CD4-positive, alpha-beta T cell treated with Interleukin-4 for 1 hour (primary cell): Measurements from ENCODE around the gene NPR2.

Experiments
- DNase-seq, 2 donors: peaks; one replicate each; pipeline ENCODE4 v3.0.0-alpha.2; 2020 to 2022

NPR2 gene

DNA sequence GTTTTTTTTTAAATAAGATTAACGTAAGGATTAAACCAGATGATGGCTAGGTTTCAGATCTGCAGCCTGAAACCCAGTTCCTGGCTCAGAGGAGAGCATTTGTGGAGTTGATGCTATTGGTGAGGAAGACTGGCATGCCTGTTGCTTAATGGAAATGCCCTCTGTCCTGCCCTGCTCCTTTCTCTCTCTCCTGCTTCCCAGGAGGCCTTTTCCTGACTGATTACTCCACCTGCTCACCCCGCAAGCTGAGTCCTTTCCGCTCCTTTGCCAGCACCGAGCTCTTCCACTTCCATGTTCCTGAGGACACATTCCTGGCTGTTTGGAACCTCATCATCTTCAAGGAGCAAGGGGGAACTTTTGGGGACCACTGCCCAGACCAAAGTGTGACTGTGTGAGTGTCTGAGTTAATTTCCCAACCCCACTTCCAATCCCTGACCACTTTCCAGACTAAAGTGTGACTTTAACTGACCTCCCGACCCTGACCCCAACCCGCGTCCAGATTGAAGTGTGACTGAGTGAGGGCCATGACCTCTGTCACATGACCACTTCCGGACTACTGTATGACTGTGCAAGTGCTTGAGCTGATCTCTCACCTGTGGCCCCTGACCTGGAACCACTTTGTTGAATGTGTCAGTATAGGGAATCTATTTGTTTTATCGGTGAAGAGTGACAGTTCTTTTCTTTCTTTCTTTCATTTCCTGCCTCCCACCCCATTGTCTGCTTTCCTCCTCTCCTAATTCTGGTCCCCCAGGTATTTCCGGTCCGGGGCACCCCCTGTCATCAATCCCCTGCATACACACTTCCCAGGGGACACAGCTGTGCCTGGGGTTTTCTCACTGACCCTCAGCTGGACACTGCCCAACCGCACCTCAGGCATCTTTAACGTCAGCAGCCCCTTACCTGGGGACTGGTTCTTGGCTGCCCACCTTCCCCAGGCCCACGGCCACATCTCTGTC, 43.1 kb downstream of the NPR2 start:
- no peak for DNase-seq

DNA sequence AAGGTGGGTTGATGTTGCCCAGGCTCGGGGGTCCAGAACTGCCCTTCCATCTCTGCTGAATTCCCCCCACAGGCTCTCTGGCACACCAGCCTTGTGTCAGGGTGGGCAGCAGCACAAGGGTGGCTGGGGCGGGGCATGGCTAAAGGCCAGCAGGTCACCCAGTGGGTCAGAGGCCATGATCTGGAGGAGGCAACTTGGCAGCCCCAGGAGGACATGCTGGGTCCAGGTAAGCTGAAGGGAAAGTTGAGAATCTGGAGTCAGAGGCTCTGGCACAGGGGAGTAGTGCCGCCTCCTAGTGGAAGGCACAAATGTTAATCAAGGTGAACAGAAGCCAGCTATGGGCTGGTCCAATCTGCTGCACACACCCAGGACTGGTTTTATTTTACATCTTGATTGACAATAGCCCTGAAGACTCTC, 43.8 kb downstream of the NPR2 start:
- DNase-seq, result peak in 1 of 2 donors; percentile 20

DNA sequence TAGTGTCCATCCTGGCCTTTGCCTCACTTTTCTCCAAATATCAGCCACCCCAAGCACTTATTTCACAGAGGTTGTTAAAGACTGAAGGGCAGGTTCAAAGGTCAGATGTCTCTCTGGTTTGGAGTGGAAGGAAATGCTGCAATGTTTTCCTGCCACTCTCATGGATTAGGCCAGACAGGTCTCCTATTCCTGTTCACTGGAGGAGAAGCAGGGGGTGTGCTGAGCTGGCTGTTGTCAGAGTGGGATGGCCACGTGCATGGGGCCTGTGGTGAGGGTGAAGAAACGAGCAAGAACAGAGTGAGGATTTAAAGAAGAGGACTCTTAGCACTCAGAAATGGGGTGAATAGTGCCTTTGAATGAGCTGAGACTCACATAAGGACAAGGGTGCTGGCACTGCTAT, 44.4 kb downstream of the NPR2 start:
- DNase-seq, result no peak

DNA sequence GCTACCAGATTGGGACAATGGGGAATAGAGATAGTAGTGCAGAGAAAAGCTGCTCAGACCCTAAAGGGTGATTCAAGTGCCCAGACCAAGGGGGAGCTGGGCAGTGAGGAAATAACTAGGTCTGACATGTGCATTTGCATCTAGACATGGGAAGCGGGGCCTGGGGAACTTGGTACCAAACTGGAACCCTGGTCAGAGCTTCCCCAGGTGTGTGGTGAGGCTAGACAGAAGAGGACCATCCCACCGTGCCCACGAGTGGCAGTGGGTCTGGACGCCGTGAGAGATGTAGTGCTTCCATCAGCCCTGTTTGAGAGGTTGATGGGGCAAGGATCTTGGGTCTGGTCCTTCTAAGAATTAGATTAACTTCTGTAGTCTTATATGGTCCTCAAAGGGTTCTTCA, 45.2 kb downstream of the NPR2 start:
- no peak for DNase-seq

DNA sequence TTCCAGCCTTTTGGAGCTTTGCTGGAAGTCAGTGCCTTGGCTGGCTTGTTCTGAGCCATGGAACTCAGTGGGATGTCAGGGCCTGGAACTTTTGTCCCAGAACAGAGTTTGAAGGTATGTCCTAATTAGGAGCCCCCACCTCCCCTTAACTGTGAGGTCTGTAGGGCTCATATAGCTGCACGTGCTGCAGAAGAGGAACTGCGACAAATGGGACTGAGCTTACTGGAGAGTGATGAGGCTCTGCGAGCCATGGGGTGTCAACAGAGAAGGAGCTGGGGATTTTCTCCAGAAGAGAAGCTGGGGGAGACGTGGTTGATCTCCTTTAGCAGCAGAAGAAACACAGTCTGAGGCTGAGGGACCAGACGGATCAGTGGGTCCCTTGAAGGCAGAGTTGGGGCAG, 48.5 kb downstream of the NPR2 start:
- DNase-seq, result peak in 1 of 2 donors; percentile 16

DNA sequence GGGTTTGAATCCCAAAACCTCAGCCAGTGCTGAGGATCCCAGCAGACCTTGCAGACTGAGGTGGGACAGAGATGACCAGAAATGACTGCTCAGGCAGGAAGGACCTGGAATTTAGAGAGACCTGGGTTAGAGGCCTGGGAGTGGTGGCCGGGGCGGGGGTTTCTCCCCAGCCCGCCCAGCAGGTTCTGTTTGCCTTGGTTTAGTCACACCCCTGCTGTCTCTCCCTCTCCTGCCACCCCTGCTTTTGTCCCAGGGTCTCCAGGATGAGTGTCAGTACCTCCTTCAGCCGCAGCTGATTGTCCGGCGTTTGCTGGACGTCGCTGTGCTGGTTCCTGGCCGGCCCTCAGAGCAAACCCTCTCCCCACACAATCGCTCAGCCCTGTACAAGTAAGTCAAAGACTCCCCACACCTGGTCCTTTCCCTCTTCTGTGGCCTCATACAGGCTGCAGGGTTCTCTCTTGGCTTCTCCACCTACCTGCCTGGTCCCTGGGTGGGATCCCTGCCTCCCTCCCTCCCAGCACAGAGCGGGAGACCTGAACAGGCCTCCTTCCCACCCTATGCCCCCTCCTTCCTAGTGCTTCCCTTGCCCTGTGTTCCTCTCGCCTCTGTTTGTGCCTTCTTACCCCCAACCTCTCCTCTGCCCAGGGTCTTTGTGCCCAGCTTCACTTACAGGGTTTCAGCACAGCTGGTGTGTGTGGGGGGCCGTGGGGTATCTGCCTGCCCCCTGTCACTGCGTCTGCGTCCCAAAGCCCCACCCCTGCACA, 49.7 kb downstream of the NPR2 start:
- no peak for DNase-seq

DNA sequence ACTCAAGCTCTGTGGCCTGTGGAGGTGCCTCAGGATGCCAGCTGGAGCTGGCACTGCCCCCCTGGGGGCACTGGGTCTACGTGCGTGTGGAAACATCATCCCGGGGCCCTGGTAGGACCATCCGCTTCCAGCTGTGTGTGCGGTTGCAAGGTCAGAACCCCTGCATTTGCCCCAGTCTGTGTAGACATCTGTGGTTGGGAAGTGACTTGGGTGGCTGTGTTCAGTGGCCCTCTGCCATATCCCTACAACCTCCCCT, 50.2 kb downstream of the NPR2 start:
- no peak for DNase-seq

DNA sequence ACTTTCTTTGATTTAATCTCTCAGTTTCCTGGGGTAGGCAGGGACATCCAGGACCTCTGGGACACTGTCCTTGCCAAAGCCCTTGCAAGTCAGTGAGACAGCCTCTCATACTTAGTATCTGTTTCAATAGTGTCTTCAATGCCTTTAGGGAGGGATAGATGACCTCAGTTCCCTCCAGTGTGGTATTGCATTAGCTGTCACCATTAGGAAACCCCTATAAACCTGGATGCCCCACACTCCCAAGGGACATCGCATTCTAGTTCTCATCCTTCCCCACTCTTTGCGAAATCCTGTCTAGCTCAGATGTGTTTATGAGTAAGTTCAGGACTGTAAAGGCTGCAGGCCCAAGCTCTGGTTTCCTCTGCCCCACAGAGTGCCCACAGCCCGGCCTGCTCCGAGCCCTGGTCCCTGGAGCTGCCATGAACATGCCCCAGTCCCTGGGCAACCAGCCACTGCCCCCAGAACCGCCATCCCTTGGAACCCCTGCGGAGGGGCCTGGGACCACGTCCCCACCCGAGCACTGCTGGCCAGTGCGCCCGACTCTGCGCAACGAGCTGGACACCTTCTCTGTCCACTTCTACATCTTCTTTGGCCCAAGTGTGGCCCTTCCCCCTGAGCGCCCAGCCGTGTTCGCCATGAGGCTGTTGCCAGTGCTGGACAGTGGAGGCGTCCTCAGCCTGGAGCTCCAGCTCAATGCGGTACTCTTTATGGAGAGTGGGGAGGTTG, 50.8 kb downstream of the NPR2 start:
- DNase-seq, result no peak

DNA sequence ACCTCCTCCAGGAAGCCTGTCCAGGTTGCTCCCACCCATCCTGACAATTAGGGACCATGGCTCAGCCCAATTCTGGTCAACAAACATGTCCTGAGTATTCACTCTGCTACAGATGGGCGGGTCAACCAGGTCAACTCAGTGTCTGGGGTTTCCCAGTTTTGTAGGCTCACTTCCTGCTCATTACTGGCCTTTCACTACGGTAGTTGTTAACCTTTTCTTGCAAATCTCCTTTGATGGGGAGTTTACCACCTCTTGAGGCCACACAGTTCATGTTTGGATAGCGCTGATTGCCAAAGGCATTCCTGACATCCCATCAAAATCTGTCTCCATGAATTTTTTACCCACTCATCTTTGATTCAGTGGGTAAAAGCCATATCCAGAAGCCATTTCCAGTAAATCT, 51.4 kb downstream of the NPR2 start:
- no peak for DNase-seq

DNA sequence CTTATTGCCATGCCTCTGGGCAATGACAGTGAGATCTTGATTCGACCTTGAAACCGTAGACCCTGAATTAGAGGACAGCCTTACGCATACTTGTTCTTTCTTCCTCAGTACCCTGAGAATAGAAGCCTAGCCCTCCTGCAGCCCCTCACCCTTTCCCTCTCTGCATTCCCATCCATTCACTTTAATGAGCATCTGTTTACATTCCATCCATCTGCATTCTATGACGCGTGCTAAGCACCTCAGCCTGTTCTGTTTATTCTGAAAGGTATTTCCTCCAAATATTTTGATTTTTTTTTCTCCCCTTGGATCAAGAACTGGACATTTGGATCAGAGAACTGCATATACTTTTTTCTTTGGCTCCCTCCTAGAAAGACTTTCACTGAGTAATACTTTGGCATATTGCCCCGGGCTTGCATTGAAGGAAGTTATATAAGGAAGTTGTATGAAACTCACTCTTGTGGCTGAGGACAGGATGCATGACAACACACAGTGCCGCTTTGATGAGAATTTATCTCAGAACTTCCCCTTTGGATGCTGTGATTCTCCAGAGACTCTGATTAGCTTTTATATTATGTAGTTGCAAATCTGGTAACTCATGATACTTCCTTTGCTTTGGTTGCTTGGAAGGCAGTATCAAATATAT, 53.4 kb downstream of the NPR2 start:
- peak; percentile 56 to 70 for DNase-seq

DNA sequence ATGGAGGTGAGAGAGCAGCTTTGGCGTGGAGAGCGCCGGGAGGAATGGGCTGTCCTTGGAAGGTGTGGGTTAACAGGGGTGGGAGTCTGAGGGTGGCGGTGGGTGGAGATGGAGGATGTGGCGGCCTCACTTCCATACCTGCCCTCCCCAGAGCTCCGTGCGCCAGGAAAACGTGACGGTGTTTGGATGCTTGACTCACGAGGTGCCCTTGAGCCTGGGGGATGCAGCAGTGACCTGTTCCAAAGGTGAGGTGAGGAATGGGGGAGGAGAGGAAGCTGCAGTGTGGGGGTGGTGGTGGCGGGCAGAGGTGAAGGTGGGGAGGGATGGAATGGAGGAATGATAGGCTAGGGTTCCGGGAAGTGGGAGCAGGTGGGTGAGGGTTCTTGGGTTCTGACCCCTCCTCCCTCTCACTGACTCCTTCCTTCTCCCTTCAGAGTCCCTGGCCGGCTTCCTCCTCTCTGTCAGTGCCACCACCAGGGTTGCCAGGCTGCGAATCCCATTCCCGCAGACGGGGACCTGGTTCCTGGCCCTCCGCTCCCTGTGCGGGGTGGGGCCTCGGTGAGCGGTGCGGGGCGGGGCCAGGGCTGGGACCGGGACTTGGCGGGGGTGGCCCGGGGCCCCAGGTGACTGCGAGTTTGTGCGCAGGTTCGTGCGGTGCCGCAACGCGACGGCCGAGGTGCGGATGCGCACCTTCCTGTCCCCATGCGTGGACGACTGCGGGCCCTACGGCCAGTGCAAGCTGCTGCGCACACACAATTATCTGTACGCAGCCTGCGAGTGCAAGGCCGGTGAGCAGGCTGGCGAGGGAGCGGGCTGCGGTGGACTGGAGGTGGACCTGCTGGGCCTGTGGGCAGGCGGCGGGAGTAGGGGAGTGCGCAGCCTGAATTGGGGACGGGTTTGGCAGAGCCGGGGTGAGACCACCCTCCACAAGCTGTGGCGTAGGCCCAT, 54.7 kb downstream of the NPR2 start:
- no peak for DNase-seq

DNA sequence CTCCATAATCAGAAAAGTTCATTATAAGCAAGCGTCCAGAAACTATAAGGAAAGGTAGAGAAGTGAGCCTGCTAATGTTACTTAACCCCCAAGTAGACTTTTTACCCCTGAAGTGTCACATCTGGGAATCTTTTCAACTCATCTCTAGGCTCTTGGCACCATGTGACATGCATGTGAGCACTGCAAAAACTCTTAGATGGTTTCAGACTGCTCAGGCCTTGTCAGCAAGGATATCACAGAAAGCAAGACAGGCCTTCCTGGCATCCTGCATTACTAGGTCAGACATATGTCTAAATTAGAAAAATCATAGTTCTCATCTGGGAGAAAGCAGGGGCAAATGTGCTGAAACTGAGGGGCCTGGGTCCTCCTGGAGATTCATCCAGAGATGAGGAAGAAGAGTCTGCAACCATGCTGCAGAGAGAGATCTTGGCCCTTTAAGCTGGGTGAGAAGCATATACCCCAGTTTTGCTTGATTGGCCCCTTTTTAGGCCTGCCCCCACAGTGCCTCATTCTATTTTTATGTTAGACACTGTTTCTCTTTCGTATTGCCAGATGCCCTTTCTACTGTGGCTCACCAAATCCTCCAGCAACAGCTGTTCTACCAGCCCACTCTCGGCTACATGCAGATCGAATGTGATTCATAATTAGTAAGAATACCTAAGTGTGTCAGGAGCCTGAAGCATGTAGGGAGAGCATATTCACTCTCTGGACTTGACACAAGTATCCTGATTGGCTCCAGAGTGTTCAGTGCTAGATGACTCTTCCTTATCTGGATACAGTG, 56.6 kb downstream of the NPR2 start:
- no peak for DNase-seq

DNA sequence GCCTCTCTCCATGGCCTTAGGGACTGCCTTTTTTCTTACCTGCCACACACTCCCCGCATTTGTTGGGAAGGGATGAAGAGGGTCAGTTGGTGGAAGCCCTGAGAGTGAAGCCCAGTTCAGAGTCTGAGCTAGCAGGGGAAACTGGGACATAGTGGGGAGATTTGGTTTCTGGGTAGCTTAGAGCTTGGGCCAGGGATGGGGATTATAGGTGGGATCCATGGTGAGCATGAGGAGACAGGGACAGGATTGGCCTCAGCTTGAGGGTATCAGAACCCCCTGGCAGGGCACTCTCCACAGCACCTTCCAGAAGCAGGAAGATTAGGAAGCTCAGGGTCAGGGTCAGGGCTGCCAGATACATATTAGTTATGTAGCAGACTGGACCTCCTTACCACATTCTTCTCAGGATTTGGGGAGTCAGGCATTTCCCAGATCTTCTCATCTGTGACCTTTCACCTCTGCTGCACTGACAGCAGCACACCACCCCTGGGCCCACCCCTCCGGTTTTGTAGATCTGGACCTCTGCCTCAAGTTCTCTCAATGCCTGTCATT, 61.0 kb downstream of the NPR2 start:
- DNase-seq, result no peak

DNA sequence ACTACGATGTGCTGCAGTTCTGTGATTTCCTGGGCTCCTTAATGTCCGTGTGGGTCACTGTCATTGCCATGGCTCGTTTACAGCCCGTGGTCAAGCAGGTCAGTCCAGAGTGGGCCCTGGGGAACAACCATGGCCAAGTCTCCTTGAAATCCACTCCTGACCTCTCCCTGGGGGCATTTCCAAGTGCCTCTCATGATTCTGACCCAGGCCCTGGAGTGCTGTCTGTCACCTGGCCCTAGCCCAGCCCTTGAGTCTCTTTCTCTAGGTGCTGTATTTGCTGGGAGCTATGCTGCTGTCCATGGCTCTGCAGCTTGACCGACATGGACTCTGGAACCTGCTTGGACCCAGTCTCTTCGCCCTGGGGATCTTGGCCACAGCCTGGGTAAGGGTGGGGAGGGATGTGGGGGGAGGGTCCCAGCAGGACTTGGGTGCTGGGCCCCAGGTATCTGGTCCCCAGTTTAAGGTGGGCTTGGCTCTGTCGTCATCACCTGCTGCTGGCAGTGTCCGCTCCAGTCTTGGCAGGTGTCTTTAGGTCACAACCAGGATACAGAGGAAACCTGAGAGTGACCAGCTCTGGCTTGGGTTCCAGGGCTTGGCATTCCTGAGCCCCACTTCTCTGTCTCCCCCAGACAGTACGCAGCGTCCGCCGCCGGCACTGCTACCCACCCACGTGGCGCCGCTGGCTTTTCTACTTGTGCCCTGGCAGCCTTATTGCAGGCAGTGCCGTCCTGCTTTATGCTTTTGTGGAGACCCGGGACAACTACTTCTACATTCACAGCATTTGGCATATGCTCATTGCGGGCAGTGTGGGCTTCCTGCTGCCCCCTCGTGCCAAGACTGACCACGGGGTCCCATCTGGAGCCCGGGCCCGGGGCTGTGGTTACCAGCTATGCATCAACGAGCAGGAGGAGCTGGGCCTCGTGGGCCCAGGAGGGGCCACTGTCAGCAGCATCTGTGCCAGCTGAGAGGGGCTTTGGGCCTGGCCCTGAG, 61.8 kb downstream of the NPR2 start:
- DNase-seq, result no peak

DNA sequence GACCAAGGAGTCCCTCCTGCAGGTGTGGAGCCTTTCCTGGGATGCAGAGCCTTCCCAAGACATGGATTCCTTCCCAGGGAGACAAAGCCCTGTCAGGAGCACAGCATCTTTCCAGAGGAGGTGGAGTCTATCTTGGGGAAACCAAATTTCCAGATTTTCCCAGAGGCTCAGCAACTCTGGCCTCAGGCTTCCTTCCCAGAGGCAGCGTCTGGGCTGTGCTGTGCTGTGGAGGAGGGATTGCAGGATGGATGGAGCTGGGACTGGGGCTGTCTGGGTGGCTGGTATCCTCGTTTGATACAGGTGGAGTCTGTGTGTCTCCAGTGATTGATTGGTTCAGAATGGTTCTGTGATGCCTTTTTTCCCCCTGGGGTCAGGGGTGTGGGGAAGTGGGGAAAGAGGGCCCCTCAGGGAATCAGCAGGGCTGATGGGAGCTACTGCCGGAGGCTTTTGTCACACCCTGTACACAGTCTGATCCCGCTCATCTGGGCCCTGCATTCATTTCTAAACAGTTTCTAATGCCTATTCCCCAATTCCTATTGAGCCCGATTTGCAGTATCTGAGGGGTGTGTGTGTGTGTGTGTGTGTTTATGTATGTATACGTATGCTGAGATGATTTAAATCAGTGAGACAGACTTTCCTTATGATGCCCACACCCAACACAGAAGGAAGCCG, 62.8 kb downstream of the NPR2 start:
- no peak for DNase-seq

DNA sequence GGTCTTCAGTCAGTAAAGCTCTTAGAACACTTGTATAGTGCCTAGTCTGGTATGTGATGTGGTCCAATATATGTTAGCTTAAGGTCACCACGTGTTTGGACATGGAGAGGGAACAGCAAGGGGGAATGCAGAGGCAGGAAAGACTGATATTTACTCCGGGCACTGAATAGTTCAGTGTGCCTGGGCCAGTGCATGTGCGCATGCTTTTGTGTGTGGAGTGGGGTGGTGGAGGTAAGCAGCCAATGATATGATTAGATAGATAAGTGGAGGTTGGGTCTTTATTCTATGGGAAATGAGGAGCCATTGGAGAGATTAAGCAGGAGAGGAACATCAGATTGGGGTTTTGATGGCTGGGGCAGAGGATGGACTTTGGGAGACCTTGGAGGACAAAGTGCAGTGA, 64.8 kb downstream of the NPR2 start:
- DNase-seq, result no peak

DNA sequence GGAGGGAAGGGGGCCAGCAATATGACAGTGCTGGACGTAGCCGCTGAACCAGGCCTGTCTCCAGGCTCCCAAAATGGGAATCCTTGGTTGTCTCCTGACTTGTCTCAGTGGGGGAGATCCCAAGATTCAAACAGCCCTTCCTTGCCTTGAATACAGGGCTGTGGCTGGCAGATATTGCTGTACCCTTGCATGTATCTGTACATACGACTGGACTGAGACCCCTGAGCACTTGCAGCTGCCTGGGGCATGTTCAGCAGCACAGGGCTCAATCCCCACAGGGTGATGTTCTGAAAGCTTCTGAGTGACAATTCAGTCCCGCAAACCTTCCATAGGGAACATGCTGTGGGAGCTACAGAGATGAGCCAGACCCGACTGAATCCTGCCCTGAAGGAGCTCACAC, 65.5 kb downstream of the NPR2 start:
- no peak for DNase-seq

DNA sequence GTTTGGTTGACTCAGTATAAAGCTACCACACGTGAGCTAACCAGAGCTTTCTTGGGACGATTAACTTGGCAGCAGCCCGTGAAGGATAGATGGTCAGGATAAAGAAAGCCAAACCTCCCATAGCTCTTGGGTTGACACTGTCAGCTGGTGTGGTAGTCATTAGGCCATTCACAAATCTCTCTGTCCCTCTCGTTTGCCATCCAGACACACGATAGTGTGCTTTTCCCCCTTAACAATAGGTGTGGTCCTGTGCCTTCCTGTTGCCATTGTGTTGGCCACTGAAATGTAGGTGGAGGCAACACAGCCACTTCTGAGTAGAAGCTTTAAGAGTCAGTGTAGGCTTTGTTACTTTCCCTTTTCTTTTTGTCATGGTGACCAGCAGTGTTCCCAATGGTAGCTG, 67.1 kb downstream of the NPR2 start:
- DNase-seq, result no peak
